SK-N-SH treated with all-trans-retinoic acid at 6 μM for 48 hours (cell line): Measurements from ENCODE around the gene FOXL1.

Experiments
- ATAC-seq: fragments of 200-7000 bp; cut with Tn5 transposase; 3 replicates; pipeline ENCODE4 v1.9.1; 2020; ENCODE audit warnings: mild to moderate bottlenecking, moderate library complexity
- ARNTL ChIP-seq: fragments of 450-650 bp; formaldehyde crosslinking; IDR thresholded peaks from 2 replicates; pipeline ENCODE4 v1.5.0; 2020; ENCODE audit warnings: low read depth, mild to moderate bottlenecking, moderate library complexity, borderline replicate concordance
- BACH2 ChIP-seq: fragments of 250-450 bp; sonication (Bioruptor Pico); IDR thresholded peaks from 2 replicates; pipeline ENCODE4 v1.9.0; 2021; ENCODE audit warnings: mild to moderate bottlenecking, borderline replicate concordance
- CREB5 ChIP-seq: fragments of 250-450 bp; sonication (Bioruptor Pico); IDR thresholded peaks from 2 replicates; pipeline ENCODE4 v1.5.1; 2020; ENCODE audit warnings: low read depth, mild to moderate bottlenecking, moderate library complexity
- CSDC2 ChIP-seq: fragments of 250-450 bp; sonication (Bioruptor Pico); IDR thresholded peaks from 2 replicates; pipeline ENCODE4 v1.5.0; 2020; ENCODE audit warnings: mild to moderate bottlenecking, moderate library complexity
- CSRNP3 ChIP-seq: fragments of 250-450 bp; sonication (Bioruptor Pico); IDR thresholded peaks from 2 replicates; pipeline ENCODE4 v1.5.1; 2021; ENCODE audit warnings: mild to moderate bottlenecking, moderate library complexity
- ESRRG ChIP-seq: fragments of 250-450 bp; sonication (Bioruptor Pico); IDR thresholded peaks from 2 replicates; pipeline ENCODE4 v1.6.1; 2021; ENCODE audit warnings: mild to moderate bottlenecking
- GLIS3 ChIP-seq: fragments of 250-450 bp; sonication (Bioruptor Pico); IDR thresholded peaks from 2 replicates; pipeline ENCODE4 v1.5.0; 2020; ENCODE audit warnings: mild to moderate bottlenecking, moderate library complexity
- OSR1 ChIP-seq: fragments of 250-450 bp; sonication (Bioruptor Pico); IDR thresholded peaks from 2 replicates; pipeline ENCODE4 v1.8.0; 2022; ENCODE audit warnings: moderate library complexity, mild to moderate bottlenecking, inconsistent platforms
- PATZ1 ChIP-seq: fragments of 250-450 bp; sonication (Bioruptor Pico); IDR thresholded peaks from 2 replicates; pipeline ENCODE4 v1.8.0; 2020; ENCODE audit warnings: mild to moderate bottlenecking, moderate library complexity, borderline replicate concordance
- POU6F1 ChIP-seq: fragments of 250-450 bp; sonication (Bioruptor Pico); IDR thresholded peaks from 2 replicates; pipeline ENCODE4 v1.8.0; 2021; ENCODE audit warnings: low read depth, mild to moderate bottlenecking, moderate library complexity, borderline replicate concordance
- PPARA ChIP-seq: fragments of 250-450 bp; sonication (Bioruptor Pico); IDR thresholded peaks from 2 replicates; pipeline ENCODE4 v1.5.0; 2020; ENCODE audit warnings: mild to moderate bottlenecking, borderline replicate concordance
- RARB ChIP-seq: fragments of 250-450 bp; sonication (Bioruptor Pico); IDR thresholded peaks from 2 replicates; pipeline ENCODE4 v1.8.0; 2021; ENCODE audit warnings: mild to moderate bottlenecking, moderate library complexity
- SNAI2 ChIP-seq: fragments of 250-450 bp; sonication (Bioruptor Pico); IDR thresholded peaks from 2 replicates; pipeline ENCODE4 v1.5.0; 2020; ENCODE audit warnings: mild to moderate bottlenecking, moderate library complexity
- TCF4 ChIP-seq: fragments of 250-450 bp; sonication (Bioruptor Pico); IDR thresholded peaks from 2 replicates; pipeline ENCODE4 v1.8.0; 2021; ENCODE audit warnings: mild to moderate bottlenecking, moderate library complexity, borderline replicate concordance
- TOX ChIP-seq: fragments of 250-450 bp; sonication (Bioruptor Pico); IDR thresholded peaks from 2 replicates; pipeline ENCODE4 v1.8.0; 2021; ENCODE audit warnings: mild to moderate bottlenecking, moderate library complexity, borderline replicate concordance
- TSHZ2 ChIP-seq: fragments of 250-450 bp; sonication (Bioruptor Pico); IDR thresholded peaks from 2 replicates; pipeline ENCODE4 v1.5.0; 2020; ENCODE audit warnings: mild to moderate bottlenecking, moderate library complexity
- ZC3H10 ChIP-seq: fragments of 250-450 bp; sonication (Bioruptor Pico); IDR thresholded peaks from 2 replicates; pipeline ENCODE4 v1.5.1; 2021; ENCODE audit warnings: mild to moderate bottlenecking, moderate library complexity
- ZFP3 ChIP-seq: fragments of 250-450 bp; sonication (Bioruptor Pico); IDR thresholded peaks from 2 replicates; pipeline ENCODE4 v1.5.0; 2020; ENCODE audit warnings: mild to moderate bottlenecking, moderate library complexity
- ZFP30 ChIP-seq: fragments of 450-650 bp; formaldehyde crosslinking; IDR thresholded peaks from 2 replicates; pipeline ENCODE4 v1.5.0; 2022; ENCODE audit warnings: mild to moderate bottlenecking, moderate library complexity
- ZNF565 ChIP-seq: fragments of 450-650 bp; formaldehyde crosslinking; conservative IDR thresholded peaks from 2 replicates; pipeline ENCODE4 v1.5.0; 2020; ENCODE audit warnings: low read depth, mild to moderate bottlenecking, moderate library complexity
- ZNF70 ChIP-seq: fragments of 450-650 bp; formaldehyde crosslinking; IDR thresholded peaks from 2 replicates; pipeline ENCODE4 v1.5.0; 2020; ENCODE audit warnings: mild to moderate bottlenecking, moderate library complexity
- ZNF8 ChIP-seq: fragments of 450-650 bp; formaldehyde crosslinking; IDR thresholded peaks from 2 replicates; pipeline ENCODE4 v1.5.0; 2020; ENCODE audit warnings: mild to moderate bottlenecking, moderate library complexity

Gene FOXL1

GRCh38 chr16:86536621-86537020 lies 41.7 kb upstream of the FOXL1 start:
- no peak for TF ChIP-seq CSRNP3 (CRISPR knock-in tag)
- TF ChIP-seq ZFP30 (CRISPR knock-in tag) = no peak
- TF ChIP-seq CREB5 (CRISPR knock-in tag) = no peak
- TF ChIP-seq ESRRG = no peak
- no peak for TF ChIP-seq ZNF70 (CRISPR knock-in tag)
- TF ChIP-seq ARNTL (CRISPR knock-in tag) = no peak
- TF ChIP-seq CSDC2 (CRISPR knock-in tag) = no peak
- no peak for TF ChIP-seq TOX (CRISPR knock-in tag)
- TF ChIP-seq ZNF565 (CRISPR knock-in tag) = no peak
- no peak for TF ChIP-seq POU6F1
- TF ChIP-seq TCF4 (CRISPR knock-in tag) = no peak
- no peak for TF ChIP-seq PPARA (CRISPR knock-in tag)
- TF ChIP-seq BACH2 (CRISPR knock-in tag) = no peak
- no peak for TF ChIP-seq ZC3H10 (CRISPR knock-in tag)
- no peak for TF ChIP-seq PATZ1 (CRISPR knock-in tag)
- no peak for TF ChIP-seq SNAI2 (CRISPR knock-in tag)
- no peak for TF ChIP-seq TSHZ2 (CRISPR knock-in tag)
- TF ChIP-seq ZNF8 (CRISPR knock-in tag) = no peak
- TF ChIP-seq ZFP3 (CRISPR knock-in tag) = no peak
- no peak for TF ChIP-seq GLIS3
- ATAC-seq = no peak

GRCh38 chr16:86537486-86537885 lies 40.9 kb upstream of the FOXL1 start:
- TF ChIP-seq BACH2 (CRISPR knock-in tag) = no peak
- TF ChIP-seq, all 23 proteins: peak for 0

GRCh38 chr16:86538196-86538780 lies 40.1 kb upstream of the FOXL1 start:
- ATAC-seq = no peak

More at GRCh38 chr16:86537486-86537885, 40.9 kb upstream of the FOXL1 start:
- ATAC-seq = no peak

More at GRCh38 chr16:86538196-86538780, 40.1 kb upstream of the FOXL1 start:
- TF ChIP-seq ESRRG = no peak
- TF ChIP-seq CSDC2 (CRISPR knock-in tag) = no peak
- TF ChIP-seq SNAI2 (CRISPR knock-in tag) = no peak
- TF ChIP-seq ZC3H10 (CRISPR knock-in tag) = no peak
- no peak for TF ChIP-seq PATZ1 (CRISPR knock-in tag)
- no peak for TF ChIP-seq ZNF565 (CRISPR knock-in tag)
- TF ChIP-seq ZNF70 (CRISPR knock-in tag) = no peak
- TF ChIP-seq GLIS3 = no peak
- no peak for TF ChIP-seq TCF4 (CRISPR knock-in tag)
- TF ChIP-seq POU6F1 = no peak
- no peak for TF ChIP-seq OSR1 (CRISPR knock-in tag)
- no peak for TF ChIP-seq RARB
- TF ChIP-seq, all 23 proteins: peak for 0
